Measurements from ENCODE around the gene KLRD1.

The KLRD1 gene, protein sequence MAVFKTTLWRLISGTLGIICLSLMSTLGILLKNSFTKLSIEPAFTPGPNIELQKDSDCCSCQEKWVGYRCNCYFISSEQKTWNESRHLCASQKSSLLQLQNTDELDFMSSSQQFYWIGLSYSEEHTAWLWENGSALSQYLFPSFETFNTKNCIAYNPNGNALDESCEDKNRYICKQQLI
- 0.17 to 47.6 (median 0.26) reads per million in 3 donors for total RNA-seq

DNA sequence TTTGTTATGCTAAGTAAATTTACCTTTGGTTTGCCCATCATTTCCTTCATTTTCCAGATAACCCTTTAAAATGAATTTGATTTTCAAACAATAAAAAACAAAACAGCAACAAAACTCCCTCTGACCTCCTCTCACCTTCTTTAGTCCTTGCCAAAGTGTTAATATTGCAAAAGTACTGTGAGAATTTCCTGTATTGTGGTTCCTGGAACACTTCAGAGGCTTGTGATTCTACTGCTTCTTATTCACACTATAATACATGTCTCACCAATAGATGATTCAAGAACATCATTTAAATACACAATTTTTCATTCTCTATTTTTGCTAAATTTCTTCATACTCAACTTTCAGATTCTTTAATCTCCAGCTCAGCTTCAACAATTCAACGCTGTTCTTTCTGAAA lies at the start of gene KLRD1:
Gene KLRD1 (plus strand): TSS at position 241 of the 400 bp plus-strand sequence. CDS start 208 bp downstream, outside the sequence.
- DNase-seq: no peak
- Histone ChIP-seq H3K4me3 (ENCODE audit: insufficient read depth, low read depth, low read length, poor library complexity, severe bottlenecking) (no peak within 1 kb of the TSS), H3K27me3 (replicated peaks; ENCODE audit: control insufficient read depth, insufficient read depth, low read length, poor library complexity, severe bottlenecking) (no peaks in the 10 kb centered on the region), H3K36me3 (ENCODE audit: control insufficient read depth, insufficient read depth, low read length) (no peaks in the 10 kb centered on the region), H3K27ac (ENCODE audit: insufficient read depth, low read length, poor library complexity, severe bottlenecking) (no peak within 1 kb of the TSS), H3K4me1 (ENCODE audit: control insufficient read depth, insufficient read depth, low read length, poor library complexity, severe bottlenecking) (no peaks in the 10 kb centered on the region), H3K9me3 (ENCODE audit: control insufficient read depth, low read length) (no peaks in the 10 kb centered on the region)

DNA sequence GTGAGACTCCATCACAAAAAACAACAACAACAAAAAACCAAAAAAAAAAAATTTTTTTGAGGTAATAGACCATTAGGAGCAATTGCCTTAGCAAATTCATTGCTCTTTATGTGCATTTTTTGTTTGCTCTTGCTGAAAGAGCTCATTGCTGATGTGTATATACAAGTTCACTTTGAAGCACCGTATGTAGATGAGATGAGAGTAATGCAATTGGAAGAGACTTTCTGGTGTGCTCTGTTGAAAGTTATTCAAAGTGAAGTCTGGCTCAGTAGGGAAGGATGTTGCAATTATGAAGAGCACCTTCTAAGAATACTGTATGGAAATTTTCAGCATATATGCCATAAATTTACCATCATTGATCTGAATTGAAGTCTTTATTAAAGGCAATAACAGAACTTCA lies 46.7 kb upstream of the KLRD1 start:
- Histone ChIP-seq H3K27ac (ENCODE audit: insufficient read depth, low read length, poor library complexity, severe bottlenecking) (no peak overlapping the region), H3K27me3 (replicated peaks; ENCODE audit: control insufficient read depth, insufficient read depth, low read length, poor library complexity, severe bottlenecking) (no peaks in the 10 kb centered on the region), H3K9me3 (ENCODE audit: control insufficient read depth, low read length) (no peaks in the 10 kb centered on the region), H3K36me3 (ENCODE audit: control insufficient read depth, insufficient read depth, low read length) (no peaks in the 10 kb centered on the region), H3K4me3 (ENCODE audit: insufficient read depth, low read depth, low read length, poor library complexity, severe bottlenecking) (no peak overlapping the region), H3K4me1 (ENCODE audit: control insufficient read depth, insufficient read depth, low read length, poor library complexity, severe bottlenecking) (no peaks in the 10 kb centered on the region)
- DNase-seq: no peak

DNA sequence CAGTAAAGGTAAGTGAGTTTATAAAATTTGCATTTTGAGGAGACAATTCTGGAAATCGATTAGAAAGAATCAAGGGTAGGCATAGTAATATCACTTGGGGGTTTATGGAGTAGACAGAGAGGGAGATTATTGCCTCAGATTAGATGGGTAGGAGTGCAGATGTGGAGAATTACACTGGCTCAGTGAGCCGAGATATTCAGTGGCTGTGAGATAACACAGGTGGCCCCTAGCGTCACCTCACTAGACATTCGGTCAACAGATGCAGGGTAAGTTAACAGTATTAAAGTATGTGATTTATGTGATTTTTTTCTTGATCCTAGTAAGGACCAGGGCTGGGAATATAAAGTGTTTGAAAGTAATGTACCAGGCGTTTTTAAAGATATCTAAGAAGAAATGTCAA lies 39.6 kb upstream of the KLRD1 start:
- Histone ChIP-seq H3K27me3 (replicated peaks; ENCODE audit: control insufficient read depth, insufficient read depth, low read length, poor library complexity, severe bottlenecking) (no peaks in the 10 kb centered on the region), H3K4me1 (ENCODE audit: control insufficient read depth, insufficient read depth, low read length, poor library complexity, severe bottlenecking) (no peaks in the 10 kb centered on the region), H3K27ac (ENCODE audit: insufficient read depth, low read length, poor library complexity, severe bottlenecking) (no peak overlapping the region), H3K4me3 (ENCODE audit: insufficient read depth, low read depth, low read length, poor library complexity, severe bottlenecking) (no peak overlapping the region), H3K36me3 (ENCODE audit: control insufficient read depth, insufficient read depth, low read length) (no peaks in the 10 kb centered on the region), H3K9me3 (ENCODE audit: control insufficient read depth, low read length) (no peaks in the 10 kb centered on the region)
- no peak for DNase-seq

DNA sequence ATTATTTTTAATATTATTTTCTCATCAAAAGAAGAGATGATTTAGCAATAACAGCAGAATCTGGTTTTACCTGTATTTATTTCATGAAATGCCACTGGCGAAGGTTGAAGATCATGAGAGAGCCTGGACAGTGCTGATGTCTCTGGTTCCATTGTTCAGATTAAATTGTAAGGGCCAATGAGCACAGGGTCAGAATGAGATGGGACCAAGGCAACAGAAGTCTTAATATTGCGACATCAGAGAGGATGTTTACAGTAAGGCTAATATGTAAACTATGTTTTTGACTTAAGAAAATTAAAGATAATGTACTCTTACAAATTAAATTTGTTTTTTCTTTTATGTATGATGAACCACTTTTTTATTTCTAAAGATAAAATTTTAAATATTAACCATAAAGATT lies 35.2 kb upstream of the KLRD1 start:
- no peaks in the 10 kb centered on the region for H3K27me3 ChIP-seq (replicated peaks; ENCODE audit: control insufficient read depth, insufficient read depth, low read length, poor library complexity, severe bottlenecking)
- no peaks in the 10 kb centered on the region for H3K9me3 ChIP-seq (ENCODE audit: control insufficient read depth, low read length)
- no peak overlapping the region for H3K27ac ChIP-seq (ENCODE audit: insufficient read depth, low read length, poor library complexity, severe bottlenecking)
- no peak overlapping the region for H3K4me3 ChIP-seq (ENCODE audit: insufficient read depth, low read depth, low read length, poor library complexity, severe bottlenecking)
- no peaks in the 10 kb centered on the region for H3K4me1 ChIP-seq (ENCODE audit: control insufficient read depth, insufficient read depth, low read length, poor library complexity, severe bottlenecking)
- no peak for DNase-seq
- H3K36me3 ChIP-seq (ENCODE audit: control insufficient read depth, insufficient read depth, low read length): no peaks in the 10 kb centered on the region

DNA sequence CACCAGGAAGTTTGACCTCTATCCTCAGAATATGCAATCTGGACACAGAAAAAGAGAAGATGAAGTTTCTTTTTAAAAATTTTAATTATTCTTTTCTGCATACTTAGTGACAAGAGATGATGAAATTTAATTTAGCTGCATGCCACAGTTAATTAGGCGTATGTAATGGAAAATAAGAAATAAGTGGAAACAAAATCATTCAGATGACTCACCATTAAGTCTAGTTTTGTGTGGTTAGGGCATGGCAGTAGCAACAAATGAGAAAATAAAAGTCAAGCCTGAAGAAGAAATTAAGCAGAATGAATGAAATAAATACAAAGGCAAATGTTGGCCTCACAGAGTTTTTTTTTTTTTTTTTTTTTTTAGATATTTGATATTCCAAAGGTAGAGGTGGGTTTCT lies 30.9 kb upstream of the KLRD1 start:
- Histone ChIP-seq H3K4me3 (ENCODE audit: insufficient read depth, low read depth, low read length, poor library complexity, severe bottlenecking) (no peak overlapping the region), H3K27me3 (replicated peaks; ENCODE audit: control insufficient read depth, insufficient read depth, low read length, poor library complexity, severe bottlenecking) (no peaks in the 10 kb centered on the region), H3K27ac (ENCODE audit: insufficient read depth, low read length, poor library complexity, severe bottlenecking) (no peak overlapping the region)

DNA sequence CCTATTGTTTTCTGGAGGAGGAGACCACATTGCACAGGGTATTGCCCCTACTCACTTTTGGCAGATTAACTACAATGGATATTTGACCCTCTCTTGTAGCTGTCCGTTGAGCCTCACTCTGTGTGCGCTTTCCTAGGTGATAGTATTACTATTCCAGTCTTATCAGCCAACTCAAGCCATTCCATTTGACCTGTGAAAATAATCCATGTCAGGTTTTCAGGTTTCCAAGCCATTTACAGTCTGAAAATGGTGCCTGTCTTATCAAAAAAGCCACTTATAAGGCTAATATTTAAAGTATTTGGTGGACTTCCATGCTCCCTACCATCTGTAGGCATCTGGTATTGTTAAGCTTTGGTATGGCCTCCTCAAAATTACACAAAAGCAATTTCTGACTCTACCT lies 29.6 kb upstream of the KLRD1 start:
- Histone ChIP-seq H3K4me1 (ENCODE audit: control insufficient read depth, insufficient read depth, low read length, poor library complexity, severe bottlenecking) (no peaks in the 10 kb centered on the region), H3K9me3 (ENCODE audit: control insufficient read depth, low read length) (no peaks in the 10 kb centered on the region), H3K27ac (ENCODE audit: insufficient read depth, low read length, poor library complexity, severe bottlenecking) (no peak overlapping the region), H3K36me3 (ENCODE audit: control insufficient read depth, insufficient read depth, low read length) (no peaks in the 10 kb centered on the region), H3K27me3 (replicated peaks; ENCODE audit: control insufficient read depth, insufficient read depth, low read length, poor library complexity, severe bottlenecking) (no peaks in the 10 kb centered on the region), H3K4me3 (ENCODE audit: insufficient read depth, low read depth, low read length, poor library complexity, severe bottlenecking) (no peak overlapping the region)
- DNase-seq: no peak

More for the DNA sequence above, 30.9 kb upstream of the KLRD1 start:
- H3K36me3 ChIP-seq (ENCODE audit: control insufficient read depth, insufficient read depth, low read length): no peaks in the 10 kb centered on the region
- DNase-seq: no peak
- no peaks in the 10 kb centered on the region for H3K4me1 ChIP-seq (ENCODE audit: control insufficient read depth, insufficient read depth, low read length, poor library complexity, severe bottlenecking)
- H3K9me3 ChIP-seq (ENCODE audit: control insufficient read depth, low read length): no peaks in the 10 kb centered on the region

DNA sequence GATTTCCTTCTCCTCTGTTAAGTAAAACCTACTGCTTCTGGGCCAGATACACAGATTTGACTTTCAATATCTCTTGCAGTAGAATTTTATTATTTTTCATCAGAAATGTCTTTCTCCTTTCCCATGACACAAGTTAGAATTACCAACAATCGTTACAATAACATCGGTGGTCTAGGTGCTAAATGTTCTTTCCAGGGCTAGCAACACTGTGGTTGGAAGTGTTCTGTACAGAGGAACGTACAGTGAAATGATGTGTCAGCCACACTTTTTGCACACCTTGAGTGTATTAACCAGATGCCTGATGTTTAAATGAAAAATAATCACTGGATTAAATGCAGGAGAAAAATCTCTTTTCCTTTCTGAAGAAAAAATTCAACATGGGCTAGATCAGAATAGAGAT lies 27.7 kb upstream of the KLRD1 start:
- no peak overlapping the region for H3K27ac ChIP-seq (ENCODE audit: insufficient read depth, low read length, poor library complexity, severe bottlenecking)
- no peaks in the 10 kb centered on the region for H3K27me3 ChIP-seq (replicated peaks; ENCODE audit: control insufficient read depth, insufficient read depth, low read length, poor library complexity, severe bottlenecking)
- H3K36me3 ChIP-seq (ENCODE audit: control insufficient read depth, insufficient read depth, low read length): no peaks in the 10 kb centered on the region
- DNase-seq: no peak
- no peaks in the 10 kb centered on the region for H3K9me3 ChIP-seq (ENCODE audit: control insufficient read depth, low read length)
- no peaks in the 10 kb centered on the region for H3K4me1 ChIP-seq (ENCODE audit: control insufficient read depth, insufficient read depth, low read length, poor library complexity, severe bottlenecking)
- no peak overlapping the region for H3K4me3 ChIP-seq (ENCODE audit: insufficient read depth, low read depth, low read length, poor library complexity, severe bottlenecking)

DNA sequence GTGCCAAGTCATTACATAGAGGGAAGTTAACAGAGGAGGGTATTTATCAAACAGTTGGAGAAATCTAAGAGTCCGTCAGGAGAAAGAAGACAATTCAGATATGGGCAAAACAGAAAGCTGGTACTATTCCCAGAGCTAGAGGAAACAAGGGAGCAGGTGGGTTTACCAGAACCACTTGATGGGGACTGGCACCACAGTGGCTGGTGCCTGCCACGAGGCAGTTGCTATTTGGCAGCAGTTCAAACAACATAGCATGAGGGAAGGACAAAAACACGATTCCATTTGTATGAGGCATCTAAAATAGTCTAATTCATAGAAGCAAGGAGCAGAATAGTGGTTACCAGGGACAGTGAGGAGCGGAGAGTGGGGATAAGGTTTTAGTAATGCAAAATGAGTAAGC lies 24.6 kb upstream of the KLRD1 start:
- Histone ChIP-seq H3K36me3 (ENCODE audit: control insufficient read depth, insufficient read depth, low read length) (no peaks in the 10 kb centered on the region), H3K4me1 (ENCODE audit: control insufficient read depth, insufficient read depth, low read length, poor library complexity, severe bottlenecking) (no peaks in the 10 kb centered on the region), H3K4me3 (ENCODE audit: insufficient read depth, low read depth, low read length, poor library complexity, severe bottlenecking) (no peak overlapping the region), H3K9me3 (ENCODE audit: control insufficient read depth, low read length) (no peaks in the 10 kb centered on the region), H3K27me3 (replicated peaks; ENCODE audit: control insufficient read depth, insufficient read depth, low read length, poor library complexity, severe bottlenecking) (no peaks in the 10 kb centered on the region), H3K27ac (ENCODE audit: insufficient read depth, low read length, poor library complexity, severe bottlenecking) (no peak overlapping the region)
- no peak for DNase-seq

DNA sequence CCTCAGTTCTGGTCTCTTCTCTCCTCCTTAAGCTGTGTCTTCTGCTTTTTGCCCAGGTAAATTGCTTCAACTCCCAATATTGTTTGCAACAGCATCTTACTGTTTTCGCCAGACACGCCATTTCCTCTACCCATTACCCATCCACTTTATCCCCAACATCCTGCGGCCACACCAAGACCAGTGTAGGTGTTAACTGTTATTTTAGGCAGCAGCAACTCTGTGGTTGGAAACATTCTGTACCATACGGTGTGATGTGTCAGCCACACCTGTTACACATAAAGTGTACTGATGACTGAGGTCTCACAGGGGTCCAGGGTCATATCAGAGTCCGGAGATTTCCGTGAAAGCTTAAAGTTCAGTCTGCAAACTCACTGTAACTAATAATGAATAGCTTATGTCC lies 21.8 kb upstream of the KLRD1 start:
- Histone ChIP-seq H3K4me1 (ENCODE audit: control insufficient read depth, insufficient read depth, low read length, poor library complexity, severe bottlenecking) (no peaks in the 10 kb centered on the region), H3K27ac (ENCODE audit: insufficient read depth, low read length, poor library complexity, severe bottlenecking) (no peak overlapping the region), H3K27me3 (replicated peaks; ENCODE audit: control insufficient read depth, insufficient read depth, low read length, poor library complexity, severe bottlenecking) (no peaks in the 10 kb centered on the region), H3K4me3 (ENCODE audit: insufficient read depth, low read depth, low read length, poor library complexity, severe bottlenecking) (no peak overlapping the region), H3K36me3 (ENCODE audit: control insufficient read depth, insufficient read depth, low read length) (no peaks in the 10 kb centered on the region), H3K9me3 (ENCODE audit: control insufficient read depth, low read length) (no peaks in the 10 kb centered on the region)
- DNase-seq: no peak

DNA sequence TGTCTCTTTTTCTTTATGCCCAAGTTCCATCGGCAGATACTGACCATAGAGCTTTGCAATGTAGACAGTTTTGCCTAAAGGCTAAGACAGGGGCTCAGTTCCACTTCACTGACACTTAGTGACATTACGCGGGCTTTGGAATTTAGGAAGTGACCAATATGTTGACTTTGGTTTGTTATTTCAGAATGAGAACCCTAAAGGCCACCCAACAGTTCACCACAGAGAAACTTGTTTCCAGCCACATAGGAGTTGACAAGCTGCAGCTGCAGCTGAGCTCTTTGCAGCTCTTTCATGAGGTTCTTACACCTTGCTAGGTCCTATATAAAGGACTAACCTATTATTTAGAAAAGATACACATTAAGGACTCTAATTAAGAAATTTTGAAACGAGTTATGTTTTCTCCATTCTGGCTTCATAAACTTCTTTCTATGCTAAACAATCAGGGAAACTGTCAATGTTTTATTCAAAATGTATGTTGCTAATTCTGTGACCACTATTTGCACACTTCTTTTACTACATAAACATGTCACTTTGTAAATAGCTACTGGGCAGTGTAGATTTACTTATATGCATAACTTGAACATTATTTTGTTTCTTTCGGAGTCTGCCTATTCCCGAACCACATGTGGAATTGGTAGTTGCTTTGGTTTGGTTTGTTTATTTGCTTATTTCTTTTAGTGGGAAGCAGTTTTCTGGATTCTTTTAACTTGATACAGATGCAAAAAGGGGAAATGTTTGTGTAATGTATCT lies 18.5 kb upstream of the KLRD1 start:
- no peaks in the 10 kb centered on the region for H3K9me3 ChIP-seq (ENCODE audit: control insufficient read depth, low read length)
- H3K27me3 ChIP-seq (replicated peaks; ENCODE audit: control insufficient read depth, insufficient read depth, low read length, poor library complexity, severe bottlenecking): no peaks in the 10 kb centered on the region
- no peak overlapping the region for H3K4me3 ChIP-seq (ENCODE audit: insufficient read depth, low read depth, low read length, poor library complexity, severe bottlenecking)
- no peak overlapping the region for H3K27ac ChIP-seq (ENCODE audit: insufficient read depth, low read length, poor library complexity, severe bottlenecking)
- DNase-seq: no peak
- H3K36me3 ChIP-seq (ENCODE audit: control insufficient read depth, insufficient read depth, low read length): no peaks in the 10 kb centered on the region
- H3K4me1 ChIP-seq (ENCODE audit: control insufficient read depth, insufficient read depth, low read length, poor library complexity, severe bottlenecking): peaks cover 3% of the 10 kb centered on the region
